T-helper 1 cell treated with Interleukin-12 subunit alpha and Interleukin-12 subunit beta and Interleukin-4 antibody, amounts not matched to agents 30 μg/mL and 1 μg/mL, for 36 hours (primary cell): ENCODE data around the gene MUSK.
"Not testable (repeated sequence)": the region's sequence is repeated elsewhere in the genome, so short reads cannot be mapped to it uniquely, and the experiment has no call there.

Source experiments
- H3K27ac Mint-ChIP-seq: one replicate; pipeline ENCODE4 v1.8.0; 2021; ENCODE audit warnings: mild to moderate bottlenecking, mixed read lengths
- H3K27me3 Mint-ChIP-seq: one replicate; pipeline ENCODE4 v1.8.0; 2021; ENCODE audit warnings: low read depth, mixed read lengths
- H3K36me3 Mint-ChIP-seq: one replicate; pipeline ENCODE4 v1.8.0; 2021; ENCODE audit warnings: low read depth, mixed read lengths
- H3K4me1 Mint-ChIP-seq: one replicate; pipeline ENCODE4 v1.8.0; 2021; ENCODE audit warnings: low read depth, mixed read lengths
- H3K4me3 Mint-ChIP-seq: one replicate; pipeline ENCODE4 v1.8.0; 2021; ENCODE audit warnings: mild to moderate bottlenecking, moderate library complexity, mixed read lengths
- H3K9me3 Mint-ChIP-seq: one replicate; pipeline ENCODE4 v1.8.0; 2021; ENCODE audit warnings: mixed read lengths

The MUSK gene

DNA sequence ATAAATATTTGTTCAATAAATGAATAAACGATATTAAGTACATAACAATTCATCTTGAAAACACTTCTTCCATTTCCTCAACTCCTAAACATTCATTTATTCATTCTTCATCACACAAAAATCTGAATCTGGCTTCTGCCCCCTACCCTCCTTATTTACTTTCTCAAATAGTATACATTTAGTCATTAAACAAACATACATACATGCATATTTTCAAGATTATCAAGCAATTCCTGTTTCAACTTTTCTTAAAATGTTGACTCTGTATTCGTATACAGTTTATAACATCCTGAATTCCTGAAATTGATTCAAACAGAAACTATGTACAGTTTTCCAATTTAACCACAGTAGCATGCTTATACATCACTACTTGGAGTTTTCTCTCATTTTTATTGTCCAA is 129.0 kb downstream of the MUSK start:
- no peaks in the 10 kb centered on the region for H3K4me1 Mint-ChIP-seq
- H3K36me3 Mint-ChIP-seq: no peaks in the 10 kb centered on the region
- H3K27me3 Mint-ChIP-seq: no peaks in the 10 kb centered on the region
- H3K9me3 Mint-ChIP-seq: no peaks in the 10 kb centered on the region
- H3K27ac Mint-ChIP-seq: no peak overlapping the region
- H3K4me3 Mint-ChIP-seq: no peak overlapping the region

- H3K4me3 Mint-ChIP-seq: no peak overlapping the region
- H3K36me3 Mint-ChIP-seq: no peaks in the 10 kb centered on the region
- no peaks in the 10 kb centered on the region for H3K9me3 Mint-ChIP-seq
- no peaks in the 10 kb centered on the region for H3K4me1 Mint-ChIP-seq
- H3K27ac Mint-ChIP-seq: no peak overlapping the region
- H3K27me3 Mint-ChIP-seq: no peaks in the 10 kb centered on the region
Measured at GRCh38 chr9:110799396-110799795, 130.8 kb downstream of the MUSK start.

GRCh38 chr9:110801426-110801825 is 132.8 kb downstream of the MUSK start:
- Mint-ChIP-seq H3K27me3 (no peaks in the 10 kb centered on the region), H3K36me3 (no peaks in the 10 kb centered on the region), H3K27ac (no peak overlapping the region), H3K4me1 (no peaks in the 10 kb centered on the region), H3K9me3 (no peaks in the 10 kb centered on the region), H3K4me3 (no peak overlapping the region)

DNA sequence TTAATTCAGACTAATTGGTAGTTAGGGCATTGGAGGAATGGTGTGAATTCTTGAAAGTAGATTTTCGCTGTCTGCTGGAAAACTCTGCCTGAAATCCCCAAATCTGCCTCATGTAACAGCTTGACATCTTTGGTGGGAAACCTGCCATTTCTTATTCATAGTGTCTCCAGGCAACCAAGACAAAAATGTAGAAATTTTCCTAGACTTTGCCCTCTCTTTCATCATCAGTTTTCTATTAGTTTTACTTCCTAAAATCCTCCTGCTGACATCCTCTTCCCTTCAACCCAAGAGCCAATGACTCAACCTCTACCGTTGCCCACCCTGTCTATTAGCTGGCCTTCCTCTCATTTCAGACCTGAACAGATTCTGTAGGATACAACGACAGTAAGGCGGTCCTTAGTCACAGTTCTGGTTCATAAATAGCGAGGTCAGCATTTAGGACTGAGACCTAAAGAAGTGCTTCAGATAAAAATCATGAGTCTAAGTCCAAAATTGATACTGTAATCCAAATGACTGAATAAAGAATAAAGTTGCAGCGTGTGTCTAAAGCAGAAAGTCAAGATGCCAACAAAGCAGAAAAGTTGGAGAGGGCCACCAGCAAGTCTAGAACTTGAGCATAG is 133.9 kb downstream of the MUSK start:
- no peaks in the 10 kb centered on the region for H3K27me3 Mint-ChIP-seq
- H3K9me3 Mint-ChIP-seq: no peaks in the 10 kb centered on the region
- no peaks in the 10 kb centered on the region for H3K36me3 Mint-ChIP-seq
- no peaks in the 10 kb centered on the region for H3K4me1 Mint-ChIP-seq
- no peak overlapping the region for H3K27ac Mint-ChIP-seq
- H3K4me3 Mint-ChIP-seq: no peak overlapping the region

DNA sequence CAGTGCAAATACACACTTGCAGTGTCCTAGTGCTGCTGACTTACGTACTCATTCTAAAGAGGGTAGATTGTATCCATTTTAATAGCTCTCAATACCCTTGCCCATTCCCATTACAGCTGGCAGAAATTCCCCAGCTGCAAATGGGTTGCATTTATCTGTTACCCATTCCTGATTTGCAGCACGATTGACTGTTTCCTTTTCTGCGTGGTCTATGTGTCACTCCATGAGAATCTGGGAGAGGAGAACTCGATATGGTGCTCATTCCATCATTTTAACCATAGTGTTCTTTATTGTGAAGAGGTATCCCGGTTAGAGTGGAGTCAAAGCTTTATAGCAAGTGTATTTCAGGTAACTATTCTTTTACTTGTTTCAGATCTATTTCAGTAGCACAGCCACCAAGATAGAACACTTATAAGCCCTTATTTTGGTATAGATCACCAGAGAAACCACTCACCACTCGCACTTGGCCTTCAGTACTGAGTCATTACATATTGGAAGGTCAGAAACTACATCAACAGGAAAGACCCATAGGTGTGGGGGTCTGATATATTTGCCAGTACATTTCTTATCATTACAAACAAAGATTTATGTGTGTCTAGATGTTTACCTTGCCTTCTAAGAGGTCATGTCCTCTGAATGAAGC is 139.5 kb downstream of the MUSK start:
- no peak overlapping the region for H3K27ac Mint-ChIP-seq
- H3K9me3 Mint-ChIP-seq: no peaks in the 10 kb centered on the region
- no peaks in the 10 kb centered on the region for H3K36me3 Mint-ChIP-seq
- no peaks in the 10 kb centered on the region for H3K27me3 Mint-ChIP-seq
- H3K4me3 Mint-ChIP-seq: no peak overlapping the region
- no peaks in the 10 kb centered on the region for H3K4me1 Mint-ChIP-seq

- no peak overlapping the region for H3K27ac Mint-ChIP-seq
- H3K4me3 Mint-ChIP-seq: no peak overlapping the region
- H3K36me3 Mint-ChIP-seq: no peaks in the 10 kb centered on the region
- H3K9me3 Mint-ChIP-seq: no peaks in the 10 kb centered on the region
- no peaks in the 10 kb centered on the region for H3K4me1 Mint-ChIP-seq
- no peaks in the 10 kb centered on the region for H3K27me3 Mint-ChIP-seq
Measured at GRCh38 chr9:110808599-110808980, 140.0 kb downstream of the MUSK start.

GRCh38 chr9:110809038-110809595 is 140.5 kb downstream of the MUSK start:
- no peak overlapping the region for H3K4me3 Mint-ChIP-seq
- H3K4me1 Mint-ChIP-seq: no peaks in the 10 kb centered on the region
- H3K27me3 Mint-ChIP-seq: no peaks in the 10 kb centered on the region
- no peaks in the 10 kb centered on the region for H3K36me3 Mint-ChIP-seq
- H3K9me3 Mint-ChIP-seq: no peaks in the 10 kb centered on the region
- no peak overlapping the region for H3K27ac Mint-ChIP-seq

DNA sequence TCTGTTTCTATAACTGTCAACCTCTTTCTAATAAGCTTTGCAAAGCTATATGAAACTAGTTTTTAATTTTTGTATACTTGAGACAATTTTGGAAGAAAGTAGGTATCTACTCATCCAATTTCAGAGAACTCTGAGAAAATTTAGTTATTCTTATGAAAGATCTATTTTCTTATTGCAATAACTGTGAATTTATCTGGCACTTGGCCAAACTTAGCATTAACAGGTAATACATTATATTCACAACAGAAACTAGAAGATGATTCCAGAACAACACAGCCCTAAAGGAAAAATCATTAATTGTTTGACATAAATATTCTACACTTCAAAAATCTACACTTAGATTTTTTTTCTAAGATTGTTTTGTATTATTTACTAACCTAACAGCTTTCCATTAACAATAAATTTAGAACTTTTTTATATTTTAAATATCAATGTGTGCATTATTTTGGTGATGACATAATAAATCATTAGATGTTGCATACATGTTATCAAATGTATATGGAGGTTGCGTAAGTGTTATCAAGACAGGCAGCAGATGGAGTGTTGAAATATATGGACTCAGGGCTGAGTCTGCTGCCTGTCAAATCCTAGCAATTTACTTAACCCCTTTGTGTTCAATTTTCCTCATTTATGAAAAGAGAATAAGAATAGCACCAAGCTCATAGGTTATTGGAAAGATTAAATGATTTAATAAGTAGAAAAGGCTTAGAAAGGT is 141.8 kb downstream of the MUSK start:
- no peaks in the 10 kb centered on the region for H3K4me1 Mint-ChIP-seq
- H3K27ac Mint-ChIP-seq: no peak overlapping the region
- no peaks in the 10 kb centered on the region for H3K9me3 Mint-ChIP-seq
- no peaks in the 10 kb centered on the region for H3K27me3 Mint-ChIP-seq
- no peaks in the 10 kb centered on the region for H3K36me3 Mint-ChIP-seq
- no peak overlapping the region for H3K4me3 Mint-ChIP-seq

DNA sequence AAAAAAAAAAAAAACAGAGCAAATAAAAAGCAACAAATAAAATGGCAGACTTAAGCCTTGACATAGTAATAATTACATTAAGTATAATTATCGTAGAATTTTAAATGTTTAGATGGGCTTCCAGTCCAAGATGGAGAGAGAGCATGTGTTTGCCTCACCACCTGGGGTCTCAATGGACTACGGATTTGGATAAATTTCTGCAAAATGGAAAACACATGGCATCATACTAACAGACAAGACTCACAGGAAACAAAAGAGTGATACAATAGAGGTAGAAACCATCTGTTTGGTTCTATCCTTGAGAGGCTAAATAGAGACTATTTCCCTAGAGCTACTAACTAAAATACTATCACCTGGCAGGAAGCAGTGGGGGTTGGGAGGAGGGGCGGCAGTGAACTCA is 144.3 kb downstream of the MUSK start:
- H3K9me3 Mint-ChIP-seq: no peaks in the 10 kb centered on the region
- H3K4me3 Mint-ChIP-seq: no peak overlapping the region
- H3K27me3 Mint-ChIP-seq: no peaks in the 10 kb centered on the region
- no peaks in the 10 kb centered on the region for H3K36me3 Mint-ChIP-seq
- no peaks in the 10 kb centered on the region for H3K4me1 Mint-ChIP-seq
- H3K27ac Mint-ChIP-seq: no peak overlapping the region

- no peaks in the 10 kb centered on the region for H3K4me1 Mint-ChIP-seq
- H3K27ac Mint-ChIP-seq: no peak overlapping the region
- no peaks in the 10 kb centered on the region for H3K36me3 Mint-ChIP-seq
- no peaks in the 10 kb centered on the region for H3K9me3 Mint-ChIP-seq
- no peaks in the 10 kb centered on the region for H3K27me3 Mint-ChIP-seq
- no peak overlapping the region for H3K4me3 Mint-ChIP-seq
Measured at GRCh38 chr9:110814159-110814558, 145.6 kb downstream of the MUSK start.

- H3K9me3 Mint-ChIP-seq: no peaks in the 10 kb centered on the region
- no peaks in the 10 kb centered on the region for H3K4me1 Mint-ChIP-seq
- H3K27me3 Mint-ChIP-seq: no peaks in the 10 kb centered on the region
- H3K36me3 Mint-ChIP-seq: no peaks in the 10 kb centered on the region
- H3K4me3 Mint-ChIP-seq: no peak overlapping the region
- H3K27ac Mint-ChIP-seq: no peak overlapping the region
Measured at GRCh38 chr9:110815361-110815760, 146.8 kb downstream of the MUSK start.

- no peaks in the 10 kb centered on the region for H3K36me3 Mint-ChIP-seq
- no peaks in the 10 kb centered on the region for H3K27me3 Mint-ChIP-seq
- H3K27ac Mint-ChIP-seq: no peak overlapping the region
- no peaks in the 10 kb centered on the region for H3K4me1 Mint-ChIP-seq
- H3K4me3 Mint-ChIP-seq: no peak overlapping the region
- H3K9me3 Mint-ChIP-seq: no peaks in the 10 kb centered on the region
Measured at GRCh38 chr9:110820381-110820780, 151.8 kb downstream of the MUSK start.

GRCh38 chr9:110821064-110821463 is 152.5 kb downstream of the MUSK start:
- no peaks in the 10 kb centered on the region for H3K36me3 Mint-ChIP-seq
- H3K27me3 Mint-ChIP-seq: no peaks in the 10 kb centered on the region
- no peak overlapping the region for H3K27ac Mint-ChIP-seq
- no peaks in the 10 kb centered on the region for H3K4me1 Mint-ChIP-seq
- no peaks in the 10 kb centered on the region for H3K9me3 Mint-ChIP-seq
- no peak overlapping the region for H3K4me3 Mint-ChIP-seq

DNA sequence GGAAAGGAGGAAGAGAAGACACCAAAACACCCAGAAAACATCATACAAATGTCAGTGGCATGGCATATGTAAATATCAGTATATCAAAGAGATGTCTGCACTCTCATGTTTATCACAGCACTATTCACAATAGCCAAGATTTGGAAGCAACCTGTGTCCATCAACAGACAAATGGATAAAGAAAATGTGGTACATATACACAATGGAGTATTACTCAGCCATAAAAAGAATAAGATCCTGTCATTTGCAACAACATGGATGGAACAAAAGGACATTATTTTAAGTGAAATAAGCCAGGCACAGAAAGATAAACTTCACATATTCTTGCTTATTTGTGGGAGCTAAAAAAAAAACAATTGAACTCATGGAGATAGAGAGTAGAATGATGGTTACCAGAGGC is 156.5 kb downstream of the MUSK start:
- not testable (repeated sequence) for H3K4me1 Mint-ChIP-seq, H3K36me3 Mint-ChIP-seq, H3K9me3 Mint-ChIP-seq, H3K27me3 Mint-ChIP-seq, H3K27ac Mint-ChIP-seq, H3K4me3 Mint-ChIP-seq

DNA sequence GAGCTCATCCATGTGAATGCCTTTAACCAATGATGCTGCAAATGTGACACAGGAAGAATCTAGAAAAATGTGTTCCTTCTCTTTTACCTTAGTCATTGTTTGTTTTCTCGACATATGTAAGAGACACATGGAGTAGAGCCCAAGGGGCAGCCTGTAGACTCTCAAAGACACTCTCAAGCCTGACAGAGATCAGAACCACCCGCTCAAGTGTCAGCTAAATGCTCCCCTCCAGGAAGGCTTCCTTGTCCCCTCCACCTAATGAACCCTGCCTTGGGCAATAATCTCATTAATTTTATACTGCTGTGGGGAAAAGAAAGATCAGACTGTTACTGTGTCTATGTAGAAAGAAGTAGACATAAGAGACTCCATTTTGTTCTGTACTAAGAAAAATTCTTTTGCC is 157.4 kb downstream of the MUSK start:
- Mint-ChIP-seq H3K4me1 (no peaks in the 10 kb centered on the region), H3K4me3 (no peak overlapping the region), H3K9me3 (no peaks in the 10 kb centered on the region), H3K27ac (no peak overlapping the region), H3K27me3 (no peaks in the 10 kb centered on the region), H3K36me3 (no peaks in the 10 kb centered on the region)
